HG02588 (cell line): ENCODE measurements around the gene GALNT12.

ENCODE experiments used
- ATAC-seq: cut with Tn5 transposase; IDR thresholded peaks from one replicate; pipeline ENCODE4 v1.9.1; 2021; ENCODE audit warnings: mild to moderate bottlenecking, moderate library complexity; ENCODE audit not compliant: unreplicated experiment

Gene GALNT12

GRCh38 chr9:98877311-98877710 is 69.8 kb downstream of the GALNT12 start:
- no peak for ATAC-seq

GRCh38 chr9:98879094-98879962 is 71.9 kb downstream of the GALNT12 start:
- no peak for ATAC-seq

GRCh38 chr9:98879963-98880310 is 72.5 kb downstream of the GALNT12 start:
- no peak for ATAC-seq

GRCh38 chr9:98880311-98881015 is 73.0 kb downstream of the GALNT12 start:
- no peak for ATAC-seq

- ATAC-seq = no peak
Observed at GRCh38 chr9:98881356-98881755, 73.9 kb downstream of the GALNT12 start.

GRCh38 chr9:98881836-98882568 is 74.5 kb downstream of the GALNT12 start:
- no peak for ATAC-seq

- ATAC-seq = no peak
Observed at GRCh38 chr9:98882569-98882923, 75.1 kb downstream of the GALNT12 start.

GRCh38 chr9:98883276-98883675 is 75.8 kb downstream of the GALNT12 start:
- no peak for ATAC-seq

- ATAC-seq = no peak
Observed at GRCh38 chr9:98884849-98885248, 77.4 kb downstream of the GALNT12 start.

GRCh38 chr9:98885575-98886295 is 78.3 kb downstream of the GALNT12 start:
- no peak for ATAC-seq

GRCh38 chr9:98886691-98887229 is 79.3 kb downstream of the GALNT12 start:
- ATAC-seq = no peak

GRCh38 chr9:98887918-98888510 is 80.5 kb downstream of the GALNT12 start:
- no peak for ATAC-seq

- no peak for ATAC-seq
Observed at GRCh38 chr9:98888801-98889421, 81.4 kb downstream of the GALNT12 start.

GRCh38 chr9:98890256-98890655 is 82.8 kb downstream of the GALNT12 start:
- no peak for ATAC-seq

- no peak for ATAC-seq
Observed at GRCh38 chr9:98892288-98892687, 84.8 kb downstream of the GALNT12 start.

- no peak for ATAC-seq
Observed at GRCh38 chr9:98892690-98893089, 85.2 kb downstream of the GALNT12 start.

- ATAC-seq = no peak
Observed at GRCh38 chr9:98894171-98894570, 86.7 kb downstream of the GALNT12 start.

- no peak for ATAC-seq
Observed at GRCh38 chr9:98894761-98895160, 87.3 kb downstream of the GALNT12 start.

- ATAC-seq = no peak
Observed at GRCh38 chr9:98896632-98897031, 89.2 kb downstream of the GALNT12 start.

- ATAC-seq = no peak
Observed at GRCh38 chr9:98897745-98898144, 90.3 kb downstream of the GALNT12 start.
